SK-N-SH (cell line): ENCODE data around the gene CERS6. TPM values are rescaled to one million over a fixed set of nuclear protein-coding genes. Genes with fewer than 3 reads are reported as not detected.

ENCODE experiments used
- CTCF ChIA-PET: fragments of 300-600, 350-600 bp; formaldehyde crosslinking; extraction: SDS; loops from one replicate; lab custom pipeline; 2021; lab: Yijun Ruan, JAX
- POLR2A ChIA-PET: fragments of 350-600 bp; sonication (Branson Sonifier 250); formaldehyde crosslinking; extraction: SDS; loops from one replicate; lab custom pipeline; 2020; ENCODE audit warnings: antibody characterized with exemption, inconsistent platforms; lab: Yijun Ruan, JAX
- DNase-seq: peaks from one replicate; pipeline ENCODE4 v3.0.0; 2012
- H2AFZ ChIP-seq: fragments of 200-600 bp; sonication (generic); 2 replicates; pipeline ENCODE4 v1.8.1; 2016; ENCODE audit warnings: antibody characterized with exemption, mild to moderate bottlenecking, low read depth
- H3F3A ChIP-seq: fragments of 200-600 bp; sonication (generic); replicated peaks from 2 replicates; pipeline ENCODE3; 2016; ENCODE audit warnings: antibody characterized with exemption, mild to moderate bottlenecking; ENCODE audit not compliant: insufficient read depth
- H3K27ac ChIP-seq, 2 experiments: fragments of 200-500 bp in 1 of 2; fragments of 200-600 bp in 1 of 2; sonication (Bioruptor generic) in 1 of 2; sonication (generic), shearing (Covaris generic) in 1 of 2; 2 replicates each; pipeline versions ENCODE4 v1.5.1 to v1.6.1; 2014 to 2016; ENCODE audit warnings: low read depth in 2 of 2, inconsistent platforms in 1 of 2, low read length in 1 of 2, mild to moderate bottlenecking in 1 of 2, mixed read lengths in 1 of 2
- H3K27me3 ChIP-seq: fragments of 200-600 bp; sonication (generic), shearing (Covaris generic); 2 replicates; pipeline ENCODE4 v1.6.1; 2016; ENCODE audit warnings: mixed run types; ENCODE audit not compliant: insufficient read depth
- H3K36me3 ChIP-seq, 2 experiments: fragments of 200-500 bp in 1 of 2; fragments of 200-600 bp in 1 of 2; sonication (Bioruptor generic) in 1 of 2; sonication (generic) in 1 of 2; replicated peaks in 1 of 2; 2 replicates each; pipeline versions ENCODE3 to v1.5.1; 2014 to 2016; ENCODE audit warnings: low read length in 1 of 2, mild to moderate bottlenecking in 1 of 2; ENCODE audit not compliant: insufficient read depth in 2 of 2, control insufficient read depth in 1 of 2
- H3K4me1 ChIP-seq, 2 experiments: fragments of 200-500 bp in 1 of 2; fragments of 200-600 bp in 1 of 2; sonication (Bioruptor generic) in 1 of 2; sonication (generic), shearing (Covaris generic) in 1 of 2; 2 replicates each; pipeline versions ENCODE4 v1.5.1 to v1.6.1; 2014 to 2016; ENCODE audit warnings: low read depth in 1 of 2, low read length in 1 of 2, mixed run types in 1 of 2; ENCODE audit not compliant: insufficient read depth in 2 of 2, control insufficient read depth in 1 of 2
- H3K4me2 ChIP-seq: fragments of 200-600 bp; sonication (generic), shearing (Covaris generic); 2 replicates; pipeline ENCODE4 v1.6.1; 2017; ENCODE audit warnings: mixed run types
- H3K4me3 ChIP-seq, 2 experiments: fragments of 200-500 bp in 1 of 2; fragments of 200-600 bp in 1 of 2; sonication (Bioruptor generic) in 1 of 2; sonication (generic), shearing (Covaris generic) in 1 of 2; 2 replicates each; pipeline versions ENCODE4 v1.5.1 to v1.8.1; 2014 to 2016; ENCODE audit warnings: low read depth in 2 of 2, inconsistent platforms in 1 of 2, low read length in 1 of 2, mild to moderate bottlenecking in 1 of 2, mixed read lengths in 1 of 2, moderate library complexity in 1 of 2
- H3K79me2 ChIP-seq: fragments of 200-600 bp; sonication (generic); 2 replicates; pipeline ENCODE4 v1.8.1; 2017; ENCODE audit warnings: mild to moderate bottlenecking; ENCODE audit not compliant: insufficient read depth
- H3K9ac ChIP-seq: fragments of 200-600 bp; sonication (generic); 2 replicates; pipeline ENCODE4 v1.6.1; 2017; ENCODE audit warnings: mixed run types
- H3K9me2 ChIP-seq: fragments of 200-600 bp; sonication (generic); 2 replicates; pipeline ENCODE4 v1.6.1; 2017; ENCODE audit warnings: mixed run types
- H3K9me3 ChIP-seq: fragments of 200-600 bp; sonication (generic); 2 replicates; pipeline ENCODE4 v1.6.1; 2017; ENCODE audit warnings: mixed run types, mild to moderate bottlenecking, moderate library complexity
- H4K20me1 ChIP-seq: fragments of 200-600 bp; sonication (generic); 2 replicates; pipeline ENCODE4 v1.6.1; 2017; ENCODE audit warnings: mild to moderate bottlenecking, mixed run types; ENCODE audit not compliant: insufficient read depth
- CTCF ChIP-seq: fragments of 200-600 bp; sonication (generic); IDR thresholded peaks from 2 replicates; pipeline ENCODE4 v1.6.1; 2017; ENCODE audit warnings: antibody characterized with exemption, mild to moderate bottlenecking, moderate library complexity
- EP300 ChIP-seq, 2 experiments: IDR thresholded peaks; 2 replicates each; pipeline versions ENCODE4 v1.4.0 to v1.6.1; 2012; ENCODE audit warnings: borderline replicate concordance in 1 of 2, low read depth in 1 of 2, low read length in 1 of 2
- FOSL2 ChIP-seq: IDR thresholded peaks from 2 replicates; pipeline ENCODE4 v1.4.0; 2012; ENCODE audit warnings: low read depth, mild to moderate bottlenecking, moderate library complexity, borderline replicate concordance
- FOXM1 ChIP-seq: IDR thresholded peaks from 2 replicates; pipeline ENCODE4 v1.4.0; 2012; ENCODE audit warnings: low read depth, mild to moderate bottlenecking
- GABPA ChIP-seq: IDR thresholded peaks from 2 replicates; pipeline ENCODE4 v1.4.0; 2012; ENCODE audit warnings: low read depth, mild to moderate bottlenecking
- GATA2 ChIP-seq: sonication (generic); formaldehyde crosslinking; IDR thresholded peaks from 2 replicates; pipeline ENCODE4 v1.5.0; 2020; ENCODE audit warnings: mild to moderate bottlenecking, missing genetic modification reagents
- MAX ChIP-seq: IDR thresholded peaks from 2 replicates; pipeline ENCODE4 v1.4.0; 2012; ENCODE audit warnings: low read depth
- MEF2A ChIP-seq: IDR thresholded peaks from 2 replicates; pipeline ENCODE4 v1.4.0; 2012; ENCODE audit warnings: low read depth, borderline replicate concordance
- MXI1 ChIP-seq: IDR thresholded peaks from 2 replicates; pipeline ENCODE4 v1.6.1; 2012; ENCODE audit warnings: mild to moderate bottlenecking, low read depth, low read length, improper control_type of control experiment
- NFIC ChIP-seq: IDR thresholded peaks from 2 replicates; pipeline ENCODE4 v1.4.0; 2012; ENCODE audit warnings: borderline replicate concordance
- RAD21 ChIP-seq: IDR thresholded peaks from 2 replicates; pipeline ENCODE4 v1.6.1; 2012; ENCODE audit warnings: mild to moderate bottlenecking, low read length
- RCOR1 ChIP-seq: fragments of 150-350 bp; IDR thresholded peaks from 2 replicates; pipeline ENCODE4 v1.6.1; 2017; ENCODE audit warnings: antibody characterized with exemption, low read length
- RFX5 ChIP-seq: IDR thresholded peaks from 2 replicates; pipeline ENCODE4 v1.6.1; 2012; ENCODE audit warnings: mild to moderate bottlenecking, improper control_type of control experiment, low read length
- TCF12 ChIP-seq: IDR thresholded peaks from 2 replicates; pipeline ENCODE4 v1.4.0; 2012
- TEAD4 ChIP-seq: IDR thresholded peaks from 2 replicates; pipeline ENCODE4 v1.4.0; 2012; ENCODE audit warnings: mild to moderate bottlenecking, borderline replicate concordance; ENCODE audit not compliant: insufficient read depth
- WGBS: methylation state at CpG from one replicate; pipeline ENCODE4 v1.1.6; 2017; ENCODE audit warnings: low lambda C conversion rate; 5-methylcytosine and 5-hydroxymethylcytosine counted together
- polyA plus RNA-seq, 3 experiments: library from polyadenylated mRNA; depleted of rRNA; stranded (reverse); fragments of >200 nt; gene quantifications; 2 replicates each; pipeline ENCODE4 v1.2.3, GENCODE V29; 2012
- TF ChIP-seq, protein P1 (sequence below): fragments of 150-350 bp; IDR thresholded peaks from 2 replicates; pipeline ENCODE4 v1.6.1; 2017; ENCODE audit warnings: antibody characterized with exemption, low read length, low read depth, borderline replicate concordance
- TF ChIP-seq, protein P2 (sequence below): fragments of 150-350 bp; IDR thresholded peaks from 2 replicates; pipeline ENCODE4 v1.6.1; 2016; ENCODE audit warnings: mild to moderate bottlenecking, low read depth, low read length
- TF ChIP-seq, protein P3 (sequence below): IDR thresholded peaks from 2 replicates; pipeline ENCODE4 v1.4.0; 2012; ENCODE audit warnings: low read depth, borderline replicate concordance

CERS6 gene
- polyA plus RNA-seq, 1 of the 3 experiments (the other 2 are of a cell fraction) = 1.8 TPM

DNA sequence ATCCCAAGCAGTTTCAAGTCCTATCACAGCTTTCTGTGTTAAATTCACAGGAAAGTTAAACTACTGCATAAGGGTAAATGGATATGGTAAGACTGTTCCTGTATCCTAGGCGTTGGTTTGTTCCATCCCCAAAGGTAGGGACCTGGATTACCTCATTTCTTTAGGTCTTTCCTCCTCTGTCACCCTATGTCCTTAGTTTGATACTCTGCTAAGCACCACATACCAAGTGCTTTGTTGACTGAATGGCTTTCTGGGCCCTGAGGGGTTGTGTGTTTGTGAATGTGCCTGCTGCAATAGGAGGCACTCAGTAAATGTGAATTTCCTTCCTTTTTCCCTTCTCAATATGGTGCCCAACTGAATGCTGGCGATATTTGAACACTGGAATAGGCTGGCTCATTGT lies 354.2 kb downstream of the CERS6 start:
- H3K4me1 ChIP-seq = no peaks in the 10 kb centered on the region; a peak in 2 of 4 replicates
- H3F3A ChIP-seq = no peaks in the 10 kb centered on the region
- no peak for DNase-seq
- TF ChIP-seq, protein P1, sequence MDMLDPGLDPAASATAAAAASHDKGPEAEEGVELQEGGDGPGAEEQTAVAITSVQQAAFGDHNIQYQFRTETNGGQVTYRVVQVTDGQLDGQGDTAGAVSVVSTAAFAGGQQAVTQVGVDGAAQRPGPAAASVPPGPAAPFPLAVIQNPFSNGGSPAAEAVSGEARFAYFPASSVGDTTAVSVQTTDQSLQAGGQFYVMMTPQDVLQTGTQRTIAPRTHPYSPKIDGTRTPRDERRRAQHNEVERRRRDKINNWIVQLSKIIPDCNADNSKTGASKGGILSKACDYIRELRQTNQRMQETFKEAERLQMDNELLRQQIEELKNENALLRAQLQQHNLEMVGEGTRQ = no peak
- no peak for TF ChIP-seq EP300 (IDR thresholded peaks at IDR 0.05; ENCODE audit: borderline replicate concordance in 1 of 2, low read depth in 1 of 2, low read length in 1 of 2)
- TF ChIP-seq TCF12 = no peak
- TF ChIP-seq, protein P2, sequence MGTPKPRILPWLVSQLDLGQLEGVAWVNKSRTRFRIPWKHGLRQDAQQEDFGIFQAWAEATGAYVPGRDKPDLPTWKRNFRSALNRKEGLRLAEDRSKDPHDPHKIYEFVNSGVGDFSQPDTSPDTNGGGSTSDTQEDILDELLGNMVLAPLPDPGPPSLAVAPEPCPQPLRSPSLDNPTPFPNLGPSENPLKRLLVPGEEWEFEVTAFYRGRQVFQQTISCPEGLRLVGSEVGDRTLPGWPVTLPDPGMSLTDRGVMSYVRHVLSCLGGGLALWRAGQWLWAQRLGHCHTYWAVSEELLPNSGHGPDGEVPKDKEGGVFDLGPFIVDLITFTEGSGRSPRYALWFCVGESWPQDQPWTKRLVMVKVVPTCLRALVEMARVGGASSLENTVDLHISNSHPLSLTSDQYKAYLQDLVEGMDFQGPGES = no peak
- TF ChIP-seq, protein P3, sequence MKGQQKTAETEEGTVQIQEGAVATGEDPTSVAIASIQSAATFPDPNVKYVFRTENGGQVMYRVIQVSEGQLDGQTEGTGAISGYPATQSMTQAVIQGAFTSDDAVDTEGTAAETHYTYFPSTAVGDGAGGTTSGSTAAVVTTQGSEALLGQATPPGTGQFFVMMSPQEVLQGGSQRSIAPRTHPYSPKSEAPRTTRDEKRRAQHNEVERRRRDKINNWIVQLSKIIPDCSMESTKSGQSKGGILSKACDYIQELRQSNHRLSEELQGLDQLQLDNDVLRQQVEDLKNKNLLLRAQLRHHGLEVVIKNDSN = no peak
- TF ChIP-seq RFX5 = no peak
- TF ChIP-seq RAD21 = no peak
- TF ChIP-seq GABPA = no peak
- no peak for TF ChIP-seq MAX
- no peak for TF ChIP-seq TEAD4
- no peak for TF ChIP-seq FOSL2
- no peak for TF ChIP-seq MXI1
- TF ChIP-seq GATA2 = no peak
- H3K27me3 ChIP-seq = no peaks in the 10 kb centered on the region
- ChIA-PET POLR2A (no interaction called here), CTCF (no interaction called here)
- no peaks in the 10 kb centered on the region for H4K20me1 ChIP-seq
- no peak overlapping the region for H3K9ac ChIP-seq
- WGBS = 64% methylated on average over 2 of the region's 2 CpGs
- no peak overlapping the region for H3K27ac ChIP-seq
- H2AFZ ChIP-seq = no peak overlapping the region
- no peak overlapping the region for H3K4me2 ChIP-seq
- H3K79me2 ChIP-seq = no peaks in the 10 kb centered on the region
- no peaks in the 10 kb centered on the region for H3K36me3 ChIP-seq
- H3K4me3 ChIP-seq = no peak overlapping the region
- no peaks in the 10 kb centered on the region for H3K9me2 ChIP-seq
- no peaks in the 10 kb centered on the region for H3K9me3 ChIP-seq

GRCh38 chr2:168811696-168812095 lies 355.6 kb downstream of the CERS6 start:
- H3K79me2 ChIP-seq = no peaks in the 10 kb centered on the region
- no peak overlapping the region for H3K27ac ChIP-seq
- TF ChIP-seq MEF2A (no peak), RCOR1 (no peak), RAD21 (no peak), FOXM1 (no peak), TCF12 (no peak), NFIC (no peak), CTCF (no peak), FOSL2 (no peak), GABPA (no peak), EP300 (IDR thresholded peaks at IDR 0.05; ENCODE audit: borderline replicate concordance in 1 of 2, low read depth in 1 of 2, low read length in 1 of 2) (no peak), TEAD4 (no peak)
- TF ChIP-seq, protein P1 = no peak
- TF ChIP-seq, protein P2 = no peak
- ChIA-PET CTCF (no interaction called here), POLR2A (no interaction called here)
- H3K9me2 ChIP-seq = no peaks in the 10 kb centered on the region
- DNase-seq = no peak
- 50% methylated on average over 3 of the region's 3 CpGs for WGBS
- H3F3A ChIP-seq = no peaks in the 10 kb centered on the region
- no peaks in the 10 kb centered on the region; a peak in 2 of 4 replicates for H3K4me1 ChIP-seq
- H2AFZ ChIP-seq = no peak overlapping the region
- no peak overlapping the region for H3K4me3 ChIP-seq
- no peak overlapping the region for H3K4me2 ChIP-seq
- H3K27me3 ChIP-seq = no peaks in the 10 kb centered on the region
- no peaks in the 10 kb centered on the region for H3K9me3 ChIP-seq
- H3K36me3 ChIP-seq = no peaks in the 10 kb centered on the region
- H3K9ac ChIP-seq = no peak overlapping the region
- no peaks in the 10 kb centered on the region for H4K20me1 ChIP-seq
